Adrenal gland (tissue), 5 donors: ENCODE measurements around the gene ARL15.

Experiments
- POLR2A ChIP-seq, 2 donors: fragments of 450-650 bp; IDR thresholded peaks; one replicate each; pipeline ENCODE4 v1.6.1; 2017; ENCODE audit warnings: antibody characterized with exemption in 2 of 2, mild to moderate bottlenecking in 2 of 2, moderate library complexity in 1 of 2
- TF ChIP-seq, protein P1 (sequence below), 6 experiments: fragments of 450-650 bp in 4 of 6; fragments of 200-600 bp in 2 of 6; sonication (generic) in 1 of 6; IDR thresholded peaks; 1 replicate in 5 of 6; 2 replicates in 1 of 6; pipeline versions ENCODE4 v1.5.1 to v1.8.0; 2016 to 2021; ENCODE audit warnings: antibody characterized with exemption in 6 of 6, mild to moderate bottlenecking in 2 of 6, moderate library complexity in 1 of 6
- donor health status: DM: no; HTN: no; CAD: no.

DNA sequence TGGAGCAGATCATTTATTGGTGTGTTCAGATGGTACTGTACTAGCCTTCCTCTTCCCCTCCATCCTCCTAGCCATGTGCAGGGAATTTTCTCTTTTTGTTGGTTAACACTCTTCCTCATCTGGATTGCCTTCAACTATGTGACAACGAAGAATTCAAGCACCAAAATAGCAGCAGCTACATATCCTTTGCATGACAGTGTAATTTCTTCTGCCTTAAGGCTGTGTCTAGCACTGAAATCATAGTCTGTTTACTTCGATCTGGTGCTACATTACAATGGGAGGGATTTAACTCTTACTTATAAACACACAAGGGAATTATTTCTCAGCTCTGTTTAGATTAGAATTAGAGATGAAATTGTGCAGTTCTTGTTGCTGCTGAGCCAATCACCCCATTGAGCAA lies 260.4 kb downstream of the ARL15 start:
- TF ChIP-seq, protein P1, sequence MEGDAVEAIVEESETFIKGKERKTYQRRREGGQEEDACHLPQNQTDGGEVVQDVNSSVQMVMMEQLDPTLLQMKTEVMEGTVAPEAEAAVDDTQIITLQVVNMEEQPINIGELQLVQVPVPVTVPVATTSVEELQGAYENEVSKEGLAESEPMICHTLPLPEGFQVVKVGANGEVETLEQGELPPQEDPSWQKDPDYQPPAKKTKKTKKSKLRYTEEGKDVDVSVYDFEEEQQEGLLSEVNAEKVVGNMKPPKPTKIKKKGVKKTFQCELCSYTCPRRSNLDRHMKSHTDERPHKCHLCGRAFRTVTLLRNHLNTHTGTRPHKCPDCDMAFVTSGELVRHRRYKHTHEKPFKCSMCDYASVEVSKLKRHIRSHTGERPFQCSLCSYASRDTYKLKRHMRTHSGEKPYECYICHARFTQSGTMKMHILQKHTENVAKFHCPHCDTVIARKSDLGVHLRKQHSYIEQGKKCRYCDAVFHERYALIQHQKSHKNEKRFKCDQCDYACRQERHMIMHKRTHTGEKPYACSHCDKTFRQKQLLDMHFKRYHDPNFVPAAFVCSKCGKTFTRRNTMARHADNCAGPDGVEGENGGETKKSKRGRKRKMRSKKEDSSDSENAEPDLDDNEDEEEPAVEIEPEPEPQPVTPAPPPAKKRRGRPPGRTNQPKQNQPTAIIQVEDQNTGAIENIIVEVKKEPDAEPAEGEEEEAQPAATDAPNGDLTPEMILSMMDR (IDR thresholded peaks at IDR 0.05), result no peak
- TF ChIP-seq POLR2A (IDR thresholded peaks at IDR 0.05), result no peak
